NT2/D1 (cell line): ENCODE results near the gene PLCG1.
"Not testable (repeated sequence)": the region's sequence is repeated elsewhere in the genome, so short reads cannot be mapped to it uniquely, and the experiment has no call there.

Experiments used
- DNase-seq: peaks from one replicate; pipeline ENCODE4 v3.0.0-alpha.2; 2011; ENCODE audit warnings: low read depth, low spot score
- H3K27me3 ChIP-seq: 2 replicates; pipeline ENCODE4 v1.6.0; 2011; ENCODE audit warnings: mild to moderate bottlenecking; ENCODE audit not compliant: insufficient read length, insufficient read depth
- H3K36me3 ChIP-seq: 2 replicates; pipeline ENCODE4 v1.6.1; 2011; ENCODE audit warnings: mild to moderate bottlenecking, low read length, mixed read lengths; ENCODE audit not compliant: insufficient read depth, insufficient read length
- H3K4me1 ChIP-seq: 2 replicates; pipeline ENCODE4 v1.5.1; 2011; ENCODE audit not compliant: insufficient read depth, insufficient read length
- H3K4me3 ChIP-seq: 2 replicates; pipeline ENCODE4 v1.5.1; 2011; ENCODE audit warnings: low read depth; ENCODE audit not compliant: insufficient read length
- H3K9ac ChIP-seq: 2 replicates; pipeline ENCODE4 v1.6.0; 2011; ENCODE audit warnings: low read depth; ENCODE audit not compliant: insufficient read length
- H3K9me3 ChIP-seq: 2 replicates; pipeline ENCODE4 v1.5.1; 2011; ENCODE audit warnings: mild to moderate bottlenecking, low read length; ENCODE audit not compliant: insufficient read depth
- SUZ12 ChIP-seq: IDR thresholded peaks from 2 replicates; pipeline ENCODE4 v1.6.1; 2011; ENCODE audit not compliant: insufficient read length, insufficient read depth; ENCODE audit errors: extremely low read depth
- YY1 ChIP-seq: IDR thresholded peaks from 2 replicates; pipeline ENCODE4 v1.6.1; 2011; ENCODE audit not compliant: insufficient read length, insufficient read depth
- ZNF274 ChIP-seq: IDR thresholded peaks from 2 replicates; pipeline ENCODE4 v1.6.1; 2011; ENCODE audit warnings: mild to moderate bottlenecking, low read depth, low read length

The PLCG1 gene

DNA sequence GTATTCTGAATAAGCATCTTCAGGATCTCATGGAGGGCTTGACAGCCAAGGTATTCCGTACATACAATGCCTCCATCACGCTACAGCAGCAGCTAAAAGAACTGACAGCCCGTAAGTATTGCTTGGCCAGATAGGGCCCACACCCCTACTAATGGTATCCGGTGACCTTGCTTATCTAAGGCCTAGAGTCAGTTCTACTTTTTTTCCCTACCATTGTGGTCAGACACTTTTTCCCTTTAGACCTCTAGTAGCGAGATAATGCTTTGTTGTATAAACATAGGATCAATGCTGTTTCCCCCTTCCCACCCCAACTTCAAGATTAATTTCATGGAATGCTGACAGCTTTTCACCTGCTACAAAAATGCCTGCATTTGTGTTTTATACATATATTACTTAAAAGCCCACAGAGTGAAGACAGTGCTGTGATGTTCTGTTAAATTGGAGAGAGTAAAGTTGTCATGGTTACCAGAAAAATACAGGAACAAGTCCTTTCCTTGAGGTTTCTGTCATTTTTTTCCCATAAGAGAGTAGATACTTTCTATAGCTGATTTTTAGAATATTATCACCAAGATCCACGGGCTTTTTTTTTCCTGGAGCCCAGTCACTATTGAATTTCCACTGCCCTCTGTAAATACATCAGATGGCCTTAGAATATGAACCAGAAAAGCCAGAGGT, 20.9 kb upstream of the PLCG1 start:
- peaks cover 89% of the 10 kb centered on the region for H3K36me3 ChIP-seq
- H3K9ac ChIP-seq: no peak overlapping the region
- DNase-seq: no peak
- H3K4me1 ChIP-seq: no peaks in the 10 kb centered on the region
- TF ChIP-seq YY1 (no peak), ZNF274 (no peak), SUZ12 (no peak)
- no peaks in the 10 kb centered on the region for H3K9me3 ChIP-seq
- H3K4me3 ChIP-seq: no peak overlapping the region
- H3K27me3 ChIP-seq: no peaks in the 10 kb centered on the region

DNA sequence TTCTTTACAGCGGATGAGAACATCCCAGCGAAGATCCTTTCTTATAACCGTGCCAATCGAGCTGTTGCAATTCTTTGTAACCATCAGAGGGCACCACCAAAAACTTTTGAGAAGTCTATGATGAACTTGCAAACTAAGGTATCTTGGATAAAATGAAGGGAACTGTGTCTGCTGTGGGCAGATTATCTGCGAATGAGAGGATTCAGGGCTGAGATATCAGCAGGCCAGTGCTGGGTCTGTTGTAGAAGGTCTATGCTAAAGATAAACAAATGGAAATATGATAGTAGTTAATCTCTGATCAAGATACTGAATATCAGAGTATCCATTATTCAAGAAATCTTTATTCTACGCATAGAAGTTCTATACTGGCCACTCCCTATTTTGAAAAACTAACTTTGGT, 19.2 kb upstream of the PLCG1 start:
- peaks cover 95% of the 10 kb centered on the region for H3K36me3 ChIP-seq
- not testable (repeated sequence) for H3K4me1 ChIP-seq, H3K9ac ChIP-seq, DNase-seq, H3K4me3 ChIP-seq, H3K9me3 ChIP-seq, H3K27me3 ChIP-seq

DNA sequence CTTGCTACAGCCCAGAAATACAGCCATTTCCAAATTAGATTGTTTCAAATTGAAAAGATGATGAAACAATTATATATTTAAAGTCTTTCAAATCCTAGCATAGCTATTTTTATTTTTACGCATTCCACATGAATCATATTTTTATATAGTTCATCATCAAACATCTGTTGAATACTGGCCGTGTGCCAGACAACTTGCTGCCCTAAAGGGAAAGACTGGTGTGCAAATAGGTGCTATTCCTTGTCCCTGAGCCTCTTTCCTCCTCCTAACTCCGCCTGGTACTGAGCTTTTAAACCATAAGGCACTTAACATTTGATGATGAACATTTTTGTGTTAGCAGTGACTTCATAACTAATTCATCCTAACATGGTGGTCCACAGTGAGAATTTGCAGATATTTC, 18.7 kb upstream of the PLCG1 start:
- Histone ChIP-seq H3K4me1 (no peaks in the 10 kb centered on the region), H3K4me3 (no peak overlapping the region)
- no peak for TF ChIP-seq SUZ12
- TF ChIP-seq ZNF274: no peak
- no peak for TF ChIP-seq YY1

DNA sequence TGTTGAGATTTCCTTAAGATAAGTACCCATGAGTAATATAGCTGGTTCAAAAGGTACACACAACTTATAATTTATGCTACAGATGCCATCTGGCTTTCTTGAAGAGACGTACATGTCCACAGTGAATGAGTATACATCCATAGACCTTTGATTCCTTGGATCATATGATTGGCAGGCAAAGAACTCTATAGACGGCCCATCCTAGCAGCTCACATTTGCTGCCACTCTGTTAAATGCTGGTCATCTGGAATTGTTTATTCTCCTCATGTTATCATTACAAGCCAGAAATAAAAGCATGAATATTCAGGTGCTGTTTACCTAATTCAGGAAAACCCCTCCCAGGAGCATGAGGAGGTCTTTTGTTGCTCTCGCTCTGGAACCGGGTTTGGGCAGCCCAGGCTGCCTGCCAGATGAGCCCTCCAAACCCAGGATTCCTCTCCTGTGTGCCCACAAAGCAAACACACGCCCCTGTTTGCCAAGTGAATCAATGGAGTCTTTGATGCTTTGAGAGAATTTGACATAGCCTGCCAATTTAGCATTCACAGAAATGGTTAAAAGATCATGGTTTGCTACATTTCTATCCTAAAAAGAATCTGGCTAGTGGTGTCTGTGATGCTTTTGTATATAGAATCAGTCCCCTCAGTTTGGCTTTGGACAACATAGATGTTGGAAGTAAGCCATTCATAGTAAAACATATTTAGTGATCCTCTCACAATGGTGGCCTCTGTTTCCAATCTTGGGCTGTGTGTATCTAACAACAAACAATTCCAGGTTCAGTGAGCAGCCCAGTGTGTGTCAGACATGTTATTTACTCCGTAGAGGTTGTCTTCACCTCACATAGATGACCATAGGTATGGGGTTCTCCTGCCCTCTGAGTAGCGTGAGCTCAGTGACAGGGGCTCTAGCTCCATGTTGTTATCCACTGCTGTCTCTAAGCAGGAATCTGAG, 17.5 kb upstream of the PLCG1 start:
- Histone ChIP-seq H3K9ac (no peak overlapping the region), H3K27me3 (no peaks in the 10 kb centered on the region), H3K36me3 (peaks cover 89% of the 10 kb centered on the region), H3K9me3 (no peaks in the 10 kb centered on the region), H3K4me3 (no peak overlapping the region), H3K4me1 (no peaks in the 10 kb centered on the region)
- DNase-seq: no peak
- TF ChIP-seq SUZ12 (no peak), YY1 (no peak), ZNF274 (no peak)

More for the DNA sequence above, 18.7 kb upstream of the PLCG1 start:
- H3K27me3 ChIP-seq: no peaks in the 10 kb centered on the region
- no peaks in the 10 kb centered on the region for H3K9me3 ChIP-seq
- peaks cover 93% of the 10 kb centered on the region for H3K36me3 ChIP-seq
- no peak for DNase-seq
- no peak overlapping the region for H3K9ac ChIP-seq

DNA sequence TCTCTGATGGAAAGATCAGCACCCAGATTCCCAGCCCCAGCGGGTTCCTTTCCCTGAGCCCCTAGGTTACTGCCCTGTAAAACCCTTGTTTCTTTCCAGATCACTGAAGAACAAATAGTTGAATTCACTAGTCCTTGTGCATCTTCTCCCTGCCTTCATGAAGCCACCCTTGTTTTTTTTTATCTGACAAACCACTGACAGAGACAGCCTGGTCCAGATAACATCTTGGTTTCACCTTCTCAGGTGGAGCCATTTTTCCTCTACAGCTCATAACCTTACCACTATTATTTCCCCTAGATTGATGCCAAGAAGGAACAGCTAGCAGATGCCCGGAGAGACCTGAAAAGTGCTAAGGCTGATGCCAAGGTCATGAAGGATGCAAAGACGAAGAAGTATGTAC, 15.9 kb upstream of the PLCG1 start:
- no peak overlapping the region for H3K4me3 ChIP-seq

DNA sequence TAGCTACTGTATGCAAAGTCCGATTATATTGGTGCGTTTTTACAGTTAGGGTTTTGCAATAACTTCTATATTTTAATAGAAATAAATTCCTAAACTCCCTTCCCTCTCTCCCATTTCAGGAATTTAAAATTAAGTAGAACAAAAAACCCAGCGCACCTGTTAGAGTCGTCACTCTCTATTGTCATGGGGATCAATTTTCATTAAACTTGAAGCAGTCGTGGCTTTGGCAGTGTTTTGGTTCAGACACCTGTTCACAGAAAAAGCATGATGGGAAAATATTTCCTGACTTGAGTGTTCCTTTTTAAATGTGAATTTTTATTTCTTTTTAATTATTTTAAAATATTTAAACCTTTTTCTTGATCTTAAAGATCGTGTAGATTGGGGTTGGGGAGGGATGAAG, 13.7 kb upstream of the PLCG1 start:
- no peak overlapping the region for H3K9ac ChIP-seq
- TF ChIP-seq SUZ12 (no peak), ZNF274 (no peak), YY1 (no peak)
- H3K9me3 ChIP-seq: no peaks in the 10 kb centered on the region
- H3K36me3 ChIP-seq: peaks cover 76% of the 10 kb centered on the region
- no peaks in the 10 kb centered on the region for H3K27me3 ChIP-seq
- no peak overlapping the region for H3K4me3 ChIP-seq
- H3K4me1 ChIP-seq: no peaks in the 10 kb centered on the region
- DNase-seq: no peak

More for the DNA sequence above, 15.9 kb upstream of the PLCG1 start:
- Histone ChIP-seq H3K9me3 (no peaks in the 10 kb centered on the region), H3K27me3 (no peaks in the 10 kb centered on the region), H3K36me3 (peaks cover 89% of the 10 kb centered on the region), H3K9ac (no peak overlapping the region), H3K4me1 (no peaks in the 10 kb centered on the region)
- TF ChIP-seq YY1 (no peak), ZNF274 (no peak), SUZ12 (no peak)
- DNase-seq: no peak

DNA sequence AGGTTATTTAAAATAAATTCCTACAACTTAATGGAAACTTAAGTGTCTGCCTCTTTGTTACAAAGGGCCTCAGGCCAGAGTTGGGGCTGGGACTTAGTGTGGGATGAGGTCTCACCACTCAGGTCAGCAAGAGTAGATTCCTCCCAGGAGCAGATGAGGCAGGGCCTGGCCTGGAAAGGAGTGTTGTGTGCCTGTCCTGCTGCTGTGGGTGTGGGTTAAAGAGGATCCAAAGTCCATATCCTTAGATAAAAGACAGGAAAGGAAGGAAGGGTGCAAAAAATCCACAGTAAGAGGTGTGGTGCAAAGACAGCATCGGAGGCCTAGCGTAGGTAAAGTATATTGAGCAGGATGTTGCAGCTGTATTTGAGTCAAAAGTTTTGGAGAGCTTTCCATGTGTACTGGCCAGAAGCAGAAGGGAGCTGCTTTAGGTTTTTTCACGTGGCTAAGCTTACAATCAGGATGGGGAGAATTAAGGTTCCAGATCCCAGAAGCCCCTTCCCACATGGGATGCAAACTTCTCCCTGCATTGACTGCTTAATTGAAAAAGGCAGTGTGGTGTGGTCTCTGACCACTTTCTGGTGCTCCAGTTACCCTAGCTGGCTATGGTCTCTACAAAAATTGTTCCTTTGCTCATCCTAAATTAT, 12.8 kb upstream of the PLCG1 start:
- Histone ChIP-seq H3K36me3 (peaks cover 67% of the 10 kb centered on the region), H3K27me3 (no peaks in the 10 kb centered on the region), H3K9me3 (no peaks in the 10 kb centered on the region), H3K4me3 (no peak overlapping the region), H3K9ac (no peak overlapping the region), H3K4me1 (no peaks in the 10 kb centered on the region)
- no peak for TF ChIP-seq YY1
- no peak for TF ChIP-seq ZNF274
- TF ChIP-seq SUZ12: no peak
- no peak for DNase-seq
